NCI-H2227 treated with DMSO at 0.1 percent for 48 hours (cell line): ENCODE data around the gene GRID2.

Experiments used
- DNase-seq: peaks from one replicate; lab custom pipeline; 2025; lab: John Stamatoyannopoulos, UW

The GRID2 gene

GRCh38 chr4:93756101-93756500 lies 1452.3 kb downstream of the GRID2 start:
- DNase-seq = no peak

GRCh38 chr4:93759506-93759905 lies 1455.7 kb downstream of the GRID2 start:
- no peak for DNase-seq

- DNase-seq = no peak
Observed at GRCh38 chr4:93760284-93760683, 1456.5 kb downstream of the GRID2 start.

GRCh38 chr4:93761286-93761685 lies 1457.5 kb downstream of the GRID2 start:
- no peak for DNase-seq

- peak; percentile 51 for DNase-seq
Observed at GRCh38 chr4:93764639-93765246, 1461.0 kb downstream of the GRID2 start.

- no peak for DNase-seq
Observed at GRCh38 chr4:93767917-93768316, 1464.2 kb downstream of the GRID2 start.

GRCh38 chr4:93770201-93770600 lies 1466.4 kb downstream of the GRID2 start:
- DNase-seq = no peak

DNA sequence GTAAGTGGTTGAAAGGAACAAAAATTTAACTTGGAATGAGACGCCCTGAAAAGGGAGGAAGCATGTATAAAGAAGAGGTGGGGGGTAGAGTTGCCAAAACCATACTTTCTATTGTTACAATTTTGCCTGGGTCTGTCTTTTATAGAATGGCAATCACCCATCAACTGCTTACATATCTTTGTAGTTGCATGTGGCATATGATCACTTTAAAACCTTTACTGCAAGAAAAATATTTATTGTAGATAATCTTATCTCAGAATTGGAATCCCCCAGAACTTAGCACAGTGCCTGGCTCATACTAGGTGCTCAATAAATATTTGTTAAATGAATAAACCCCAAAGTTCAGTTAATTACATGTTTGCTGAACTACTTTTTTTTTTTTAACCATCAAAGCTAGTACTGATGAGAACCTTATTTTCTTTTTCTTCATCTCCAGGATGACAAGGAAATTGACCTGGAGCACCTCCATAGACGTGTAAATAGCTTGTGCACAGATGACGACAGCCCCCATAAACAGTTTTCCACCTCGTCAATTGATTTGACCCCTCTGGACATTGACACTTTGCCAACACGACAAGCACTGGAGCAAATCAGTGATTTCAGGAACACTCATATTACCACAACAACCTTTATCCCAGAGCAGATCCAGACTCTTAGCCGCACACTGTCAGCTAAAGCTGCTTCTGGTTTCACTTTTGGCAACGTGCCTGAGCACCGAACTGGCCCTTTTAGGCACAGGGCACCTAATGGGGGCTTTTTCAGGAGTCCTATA lies 1468.1 kb downstream of the GRID2 start:
- peak; percentile 12 for DNase-seq

GRCh38 chr4:93772858-93773257 lies 1469.1 kb downstream of the GRID2 start:
- DNase-seq = no peak

DNA sequence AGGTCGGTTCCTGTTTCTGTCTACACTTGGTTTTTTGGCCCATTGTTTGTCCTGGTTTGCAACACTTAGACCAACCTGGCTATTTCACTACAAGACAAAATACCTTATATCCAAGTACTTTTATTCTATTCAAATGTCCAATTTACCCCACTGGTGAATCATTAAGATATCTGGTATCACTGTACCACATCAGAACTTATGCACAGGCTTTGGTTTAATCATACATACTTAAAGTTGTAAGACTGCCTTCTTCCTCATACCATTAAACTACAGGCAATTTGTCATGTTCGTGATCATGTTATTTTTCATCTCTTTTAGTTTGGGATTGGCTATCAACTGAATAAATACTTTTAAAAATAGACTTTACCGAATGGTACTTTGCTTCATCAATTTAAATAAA lies 1471.8 kb downstream of the GRID2 start:
- peak; percentile 51 for DNase-seq

GRCh38 chr4:93776386-93777080 lies 1472.8 kb downstream of the GRID2 start:
- peak; percentile 79 for DNase-seq

DNA sequence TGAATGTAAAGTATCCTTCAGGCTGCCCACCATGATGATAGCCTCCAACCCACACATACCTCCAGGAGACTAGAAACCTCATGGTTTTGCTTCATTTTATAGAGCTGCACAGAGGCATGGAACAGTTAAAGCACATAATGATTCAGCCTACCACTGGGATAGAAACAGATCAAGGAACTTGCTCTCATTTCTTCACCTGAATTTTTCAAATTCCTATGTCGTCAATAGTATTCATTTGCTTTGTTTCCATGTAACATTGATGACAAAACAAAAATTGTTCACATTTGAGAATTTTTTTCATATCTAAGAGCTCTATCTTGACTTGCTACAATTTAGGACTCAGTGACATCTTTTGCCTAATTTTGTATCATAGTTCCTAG lies 1473.3 kb downstream of the GRID2 start:
- no peak for DNase-seq

GRCh38 chr4:93779228-93779627 lies 1475.5 kb downstream of the GRID2 start:
- DNase-seq = no peak

GRCh38 chr4:93780080-93780479 lies 1476.3 kb downstream of the GRID2 start:
- DNase-seq = no peak

GRCh38 chr4:93781198-93781597 lies 1477.4 kb downstream of the GRID2 start:
- DNase-seq = no peak

DNA sequence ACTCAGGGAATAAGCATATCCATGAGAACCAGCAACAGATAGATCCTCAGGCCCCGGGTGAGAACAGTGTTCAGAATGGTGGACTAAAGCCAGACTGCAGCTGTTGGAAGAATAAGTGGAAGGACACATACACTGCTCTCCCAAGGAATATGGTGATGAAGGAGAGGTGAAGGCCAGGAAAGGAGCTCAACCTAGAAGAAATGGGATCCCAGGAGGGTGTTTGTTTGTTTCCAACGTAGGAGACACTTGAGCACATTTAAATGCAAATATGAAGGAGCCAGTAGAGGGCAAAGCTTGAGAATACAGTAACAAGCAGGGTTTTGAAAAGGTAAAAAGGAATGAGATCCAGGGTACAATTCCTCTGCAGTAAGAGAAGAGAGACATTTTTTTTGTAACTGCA lies 1482.4 kb downstream of the GRID2 start:
- no peak for DNase-seq

DNA sequence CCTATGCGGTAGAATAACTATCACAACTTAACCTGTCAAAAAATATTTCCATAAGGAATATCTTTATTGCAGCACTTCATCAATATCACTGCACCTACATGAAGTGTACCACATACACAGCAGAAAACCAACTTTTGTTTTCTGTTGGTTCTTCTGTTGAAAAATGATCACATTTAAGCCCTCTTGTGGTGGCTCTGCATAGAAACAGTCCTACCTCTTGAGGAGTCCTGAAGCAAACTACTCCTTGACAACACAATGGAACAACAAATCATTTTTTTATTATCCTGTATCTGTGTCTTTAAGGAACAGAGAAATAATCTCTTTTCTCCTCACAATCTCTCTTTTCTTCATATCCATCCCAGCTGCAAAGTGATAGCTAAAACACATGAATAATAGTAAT lies 1484.9 kb downstream of the GRID2 start:
- no peak for DNase-seq

DNA sequence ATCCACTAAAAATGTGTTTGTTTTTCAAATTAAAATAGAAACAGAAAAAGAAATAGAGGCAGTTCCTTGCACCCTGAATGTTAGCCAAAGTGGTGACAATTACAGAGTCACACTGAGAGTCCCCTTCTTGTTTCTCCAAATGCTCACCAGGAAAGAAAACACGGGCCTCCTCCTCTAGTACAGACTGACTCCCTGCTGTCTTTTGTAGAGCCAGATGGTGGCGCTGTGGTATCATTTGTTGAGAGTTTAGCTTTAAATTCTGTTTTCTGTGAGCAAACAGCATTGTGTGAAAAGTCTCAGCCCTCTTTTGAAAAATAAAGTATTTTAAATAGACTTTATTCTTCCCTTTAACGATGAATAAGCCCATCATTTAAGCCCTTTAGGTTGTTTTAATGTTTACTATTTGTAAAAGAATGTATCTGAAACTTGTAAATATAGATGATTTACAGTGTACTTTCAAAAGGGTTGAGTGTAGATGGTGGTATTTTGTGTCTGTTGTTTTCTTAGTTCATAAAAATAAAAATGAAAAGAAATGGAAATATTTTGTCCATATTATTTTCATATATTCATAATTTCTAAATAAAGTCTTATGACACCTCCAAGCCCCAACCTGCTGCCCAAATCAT lies 1487.9 kb downstream of the GRID2 start:
- peak; percentile 44 for DNase-seq

GRCh38 chr4:93802045-93802444 lies 1498.3 kb downstream of the GRID2 start:
- DNase-seq = no peak

DNA sequence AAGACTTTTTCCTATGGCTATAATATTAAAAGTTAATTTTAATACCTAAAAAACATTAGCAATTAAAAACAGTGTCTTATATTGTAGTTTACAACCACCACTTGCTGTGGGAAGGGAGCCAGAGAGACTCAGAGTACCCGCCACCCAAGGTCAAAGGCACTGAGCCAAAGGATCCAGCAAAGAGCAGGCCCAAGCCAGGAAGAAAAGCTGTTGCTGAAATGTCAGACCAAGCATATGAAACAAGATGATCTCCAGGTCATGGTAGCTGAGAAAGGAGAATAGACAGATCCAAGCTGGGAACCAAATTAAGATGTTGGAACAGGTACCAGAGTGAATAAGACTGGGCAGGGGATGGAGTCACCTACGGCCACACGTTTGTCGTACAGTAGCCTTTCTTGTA lies 1506.0 kb downstream of the GRID2 start:
- DNase-seq = no peak

DNA sequence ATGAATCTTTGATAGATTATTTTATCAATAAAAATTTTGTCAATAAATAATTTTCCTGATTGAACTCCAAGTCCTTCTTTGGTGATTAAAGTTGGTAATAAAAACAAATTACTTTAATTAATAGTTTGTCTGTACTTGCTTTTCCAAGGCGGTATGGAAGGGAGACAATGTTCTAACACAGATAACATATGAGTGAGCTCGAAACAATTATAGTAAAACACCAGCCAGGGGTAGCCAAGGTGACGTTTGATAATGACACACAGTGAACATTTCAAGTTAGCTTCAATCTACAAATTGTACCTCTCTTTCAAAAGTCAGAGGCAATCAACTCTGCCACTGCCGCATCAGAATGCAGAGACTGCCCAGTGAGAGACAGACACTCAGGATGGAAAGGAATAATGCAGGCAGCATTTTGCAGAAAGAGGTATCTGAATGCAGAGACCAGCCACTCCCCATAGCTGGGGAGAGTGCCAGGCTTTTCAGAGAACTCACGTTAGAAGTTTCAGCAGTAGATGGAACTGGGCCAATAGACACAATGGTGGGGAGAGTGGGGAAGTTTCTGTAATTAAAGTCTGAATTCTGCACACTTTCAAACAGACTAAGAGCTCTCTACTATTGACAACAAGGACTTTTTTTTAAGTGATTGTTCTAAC lies 1506.7 kb downstream of the GRID2 start:
- no peak for DNase-seq

DNA sequence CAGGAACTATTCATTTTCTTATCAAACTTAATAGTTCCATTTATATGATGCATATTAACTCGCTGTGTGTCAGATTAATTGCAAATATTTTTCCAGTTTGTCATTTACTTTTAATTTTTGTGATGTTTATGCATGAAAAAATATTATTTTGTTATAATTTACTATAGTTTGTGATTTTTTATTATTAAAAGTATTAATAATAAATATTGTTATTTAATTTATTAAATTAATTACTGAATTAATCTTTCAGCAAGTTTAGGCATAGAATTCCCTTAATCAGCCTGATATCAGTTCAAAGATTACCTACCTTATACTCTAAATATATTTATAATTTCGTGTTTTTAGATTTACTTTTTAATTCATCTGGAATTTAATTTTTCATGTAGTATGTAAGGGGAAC lies 1509.3 kb downstream of the GRID2 start:
- no peak for DNase-seq
